ENCODE measurements around the gene CDK11B. TPM values are rescaled to one million over a fixed set of nuclear protein-coding genes. Genes with fewer than 3 reads are reported as not detected.
A peak's percentile ranks its signal among the peaks of the same experiment; 100 is the strongest.

Gene CDK11B
- total RNA-seq, 1 donor from 2014 or later: 21.1 TPM

- no peak for TF ChIP-seq CTCF (IDR thresholded peaks at IDR 0.05)
- H3K4me1 Mint-ChIP-seq (ENCODE audit: low read depth): no peaks in the 10 kb centered on the region
- no peaks in the 10 kb centered on the region for H3K36me3 Mint-ChIP-seq (ENCODE audit: low read depth)
- H3K4me3 Mint-ChIP-seq (ENCODE audit: unreplicated experiment): no peak overlapping the region
- no peak overlapping the region for H3K27ac Mint-ChIP-seq (ENCODE audit: unreplicated experiment)
- no peaks in the 10 kb centered on the region for H3K27me3 Mint-ChIP-seq (ENCODE audit: low read depth)
- no peaks in the 10 kb centered on the region for H3K9me3 Mint-ChIP-seq (ENCODE audit: low read depth)
- no peak for DNase-seq (ENCODE audit: low spot score)
These were observed 28.4 kb downstream of the CDK11B start for GRCh38 chr1:1630191-1630964.

DNA sequence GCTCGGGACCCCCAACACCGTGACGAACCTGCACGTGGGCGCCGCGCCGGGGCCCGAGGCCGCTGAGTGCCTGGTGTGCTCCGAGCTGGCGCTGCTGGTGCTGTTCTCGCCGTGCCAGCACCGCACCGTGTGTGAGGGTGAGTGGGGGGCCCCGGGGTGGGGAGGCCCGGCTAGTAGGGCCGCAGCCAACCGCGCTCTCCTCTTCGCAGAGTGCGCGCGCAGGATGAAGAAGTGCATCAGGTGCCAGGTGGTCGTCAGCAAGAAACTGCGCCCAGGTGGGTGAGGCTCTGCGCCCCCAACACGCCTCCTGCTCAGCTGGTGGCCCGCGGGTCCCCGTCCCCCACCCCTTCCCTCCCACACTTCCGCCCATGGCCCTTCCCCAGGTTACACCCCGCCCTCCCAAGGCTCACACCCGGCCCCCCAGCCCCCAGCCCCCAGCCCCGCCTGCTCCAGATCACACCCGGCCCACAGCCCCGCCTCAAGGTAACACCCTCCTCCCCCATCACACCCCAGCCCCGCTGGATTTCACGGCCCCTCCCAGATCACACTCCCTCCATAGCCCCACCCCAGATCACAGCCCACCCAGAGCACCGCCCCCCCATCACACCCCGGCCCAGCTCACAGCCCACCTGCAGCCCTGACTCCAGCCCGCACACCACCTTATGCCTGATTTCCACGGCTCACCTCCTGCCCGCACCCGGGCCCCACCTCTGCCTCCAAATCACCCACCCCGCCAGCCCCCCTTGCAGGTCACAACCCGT, 29.2 kb downstream of the CDK11B start:
- DNase-seq (ENCODE audit: low spot score): no peak
- Mint-ChIP-seq H3K27ac (ENCODE audit: unreplicated experiment) (no peak overlapping the region), H3K27me3 (ENCODE audit: low read depth) (no peaks in the 10 kb centered on the region), H3K9me3 (ENCODE audit: low read depth) (no peaks in the 10 kb centered on the region), H3K36me3 (ENCODE audit: low read depth) (no peaks in the 10 kb centered on the region), H3K4me3 (ENCODE audit: unreplicated experiment) (no peak overlapping the region), H3K4me1 (ENCODE audit: low read depth) (no peaks in the 10 kb centered on the region)
- TF ChIP-seq CTCF (IDR thresholded peaks at IDR 0.05): no peak

DNA sequence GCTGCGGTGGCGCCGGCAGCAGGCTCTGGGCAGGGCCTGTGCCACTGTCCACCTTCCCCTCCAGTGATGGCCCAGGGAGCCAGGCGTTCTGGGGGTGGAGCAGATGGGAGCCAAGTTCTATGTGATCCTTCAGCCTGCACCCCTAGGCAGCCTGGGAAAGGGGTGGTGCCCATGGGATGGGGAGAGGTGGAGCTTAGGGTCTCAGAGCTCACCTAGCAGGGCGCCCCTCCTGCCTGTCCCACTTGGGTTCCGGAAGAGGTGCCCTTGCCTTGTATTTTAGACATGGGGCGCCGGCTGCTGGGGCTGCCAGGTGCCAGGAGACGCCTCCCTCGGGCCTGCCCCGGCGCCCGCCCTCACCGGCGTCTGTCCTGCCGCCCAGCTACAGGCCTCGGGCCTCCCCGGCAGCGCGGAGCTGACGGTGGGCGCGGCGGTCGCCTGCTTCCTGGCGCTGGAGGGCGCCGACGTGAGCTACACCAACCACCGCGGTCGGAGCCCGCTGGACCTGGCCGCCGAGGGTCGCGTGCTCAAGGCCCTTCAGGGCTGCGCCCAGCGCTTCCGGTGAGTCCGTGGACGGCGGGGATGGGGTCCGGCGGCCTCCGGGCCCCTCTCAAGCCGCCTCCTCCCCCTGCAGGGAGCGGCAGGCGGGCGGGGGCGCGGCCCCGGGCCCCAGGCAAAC, 29.9 kb downstream of the CDK11B start:
- no peak for DNase-seq (ENCODE audit: low spot score)
- no peak overlapping the region for H3K4me3 Mint-ChIP-seq (ENCODE audit: unreplicated experiment)
- H3K27ac Mint-ChIP-seq (ENCODE audit: unreplicated experiment): no peak overlapping the region
- no peak for TF ChIP-seq CTCF (IDR thresholded peaks at IDR 0.05)
- no peaks in the 10 kb centered on the region for H3K9me3 Mint-ChIP-seq (ENCODE audit: low read depth)
- H3K36me3 Mint-ChIP-seq (ENCODE audit: low read depth): no peaks in the 10 kb centered on the region
- H3K27me3 Mint-ChIP-seq (ENCODE audit: low read depth): no peaks in the 10 kb centered on the region
- no peaks in the 10 kb centered on the region for H3K4me1 Mint-ChIP-seq (ENCODE audit: low read depth)

DNA sequence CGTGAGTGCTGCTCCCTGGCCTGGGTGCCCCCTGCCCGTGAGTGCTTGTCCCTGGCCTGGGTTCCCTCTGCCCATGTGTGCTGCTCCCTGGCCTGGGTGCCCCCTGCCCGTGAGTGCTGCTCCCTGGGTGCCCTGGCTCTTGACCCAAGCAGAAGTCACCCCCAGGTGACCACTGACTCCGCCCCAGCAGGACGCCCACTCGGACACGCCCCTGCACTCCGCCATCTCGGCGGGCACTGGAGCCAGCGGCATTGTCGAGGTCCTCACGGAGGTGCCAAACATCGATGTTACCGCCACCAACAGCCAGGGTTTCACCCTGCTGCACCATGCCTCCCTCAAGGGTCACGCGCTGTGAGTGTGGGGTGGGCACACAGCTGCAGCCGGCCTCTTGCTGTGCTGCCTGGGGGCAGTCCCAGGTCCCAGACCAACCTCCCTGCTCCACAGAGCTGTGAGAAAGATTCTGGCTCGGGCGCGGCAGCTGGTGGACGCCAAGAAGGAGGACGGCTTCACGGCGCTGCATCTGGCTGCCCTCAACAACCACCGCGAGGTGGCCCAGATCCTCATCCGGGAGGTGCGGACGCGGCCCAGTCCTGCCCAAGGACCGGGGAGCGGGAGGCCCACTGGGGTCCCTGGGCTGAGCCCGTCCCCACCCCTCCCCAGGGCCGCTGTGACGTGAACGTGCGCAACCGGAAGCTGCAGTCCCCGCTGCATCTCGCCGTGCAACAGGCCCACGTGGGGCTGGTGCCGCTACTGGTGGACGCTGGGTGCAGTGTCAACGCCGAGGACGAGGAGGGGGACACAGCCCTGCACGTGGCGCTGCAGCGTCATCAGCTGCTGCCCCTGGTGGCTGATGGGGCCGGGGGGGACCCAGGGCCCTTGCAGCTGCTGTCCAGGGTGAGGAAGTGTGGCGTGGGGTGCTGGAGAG, 30.7 kb downstream of the CDK11B start:
- H3K36me3 Mint-ChIP-seq (ENCODE audit: low read depth): no peaks in the 10 kb centered on the region
- DNase-seq (ENCODE audit: low spot score): peak; percentile 92

More for the DNA sequence above, 30.7 kb downstream of the CDK11B start:
- H3K27ac Mint-ChIP-seq (ENCODE audit: unreplicated experiment): no peak overlapping the region
- H3K27me3 Mint-ChIP-seq (ENCODE audit: low read depth): no peaks in the 10 kb centered on the region
- no peaks in the 10 kb centered on the region for H3K9me3 Mint-ChIP-seq (ENCODE audit: low read depth)
- no peak for TF ChIP-seq CTCF (IDR thresholded peaks at IDR 0.05)
- no peaks in the 10 kb centered on the region for H3K4me1 Mint-ChIP-seq (ENCODE audit: low read depth)
- H3K4me3 Mint-ChIP-seq (ENCODE audit: unreplicated experiment): no peak overlapping the region

Data from chondrocyte (in vitro differentiated cells).